GM21526 (cell line): ENCODE measurements around the gene TRIM47.
A peak's percentile ranks its signal among the peaks of the same experiment; 100 is the strongest.

Experiments used
- ATAC-seq: cut with Tn5 transposase; IDR thresholded peaks from one replicate; pipeline ENCODE4 v1.9.1; 2021; ENCODE audit warnings: moderate library complexity; ENCODE audit not compliant: unreplicated experiment, low FRiP score

The TRIM47 gene

GRCh38 chr17:75909051-75909811 is 30.9 kb upstream of the TRIM47 start:
- no peak for ATAC-seq

DNA sequence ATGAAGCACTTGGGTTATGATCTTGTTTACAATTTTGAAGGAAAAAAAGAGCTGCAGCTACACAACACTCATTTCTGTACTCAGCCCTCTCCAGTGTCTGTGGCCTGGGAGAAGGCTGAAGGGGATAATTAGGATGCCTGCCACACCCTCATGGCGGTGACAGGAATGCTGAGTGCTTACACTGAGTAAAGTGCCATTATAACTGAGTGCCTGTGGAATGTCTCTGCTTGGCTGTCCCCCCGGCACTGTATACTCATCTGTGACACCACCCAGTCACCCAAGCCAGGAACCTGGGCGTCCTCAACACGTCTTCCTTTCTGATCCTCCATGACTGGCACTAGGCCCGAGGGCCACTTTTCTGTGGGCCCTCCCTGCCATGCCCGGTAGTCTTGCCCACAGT is 29.8 kb upstream of the TRIM47 start:
- ATAC-seq, result no peak

- ATAC-seq, result no peak
Measured at GRCh38 chr17:75906143-75906884, 27.9 kb upstream of the TRIM47 start.

GRCh38 chr17:75904749-75905521 is 26.6 kb upstream of the TRIM47 start, which contains the start of gene MRPL38:
TSS of gene MRPL38 (minus strand) at chr17:75904884. CDS start at chr17:75904875, 9 bp downstream.
- peak; percentile 92 for ATAC-seq

GRCh38 chr17:75902406-75902805 is 24.0 kb upstream of the TRIM47 start:
- ATAC-seq, result no peak

DNA sequence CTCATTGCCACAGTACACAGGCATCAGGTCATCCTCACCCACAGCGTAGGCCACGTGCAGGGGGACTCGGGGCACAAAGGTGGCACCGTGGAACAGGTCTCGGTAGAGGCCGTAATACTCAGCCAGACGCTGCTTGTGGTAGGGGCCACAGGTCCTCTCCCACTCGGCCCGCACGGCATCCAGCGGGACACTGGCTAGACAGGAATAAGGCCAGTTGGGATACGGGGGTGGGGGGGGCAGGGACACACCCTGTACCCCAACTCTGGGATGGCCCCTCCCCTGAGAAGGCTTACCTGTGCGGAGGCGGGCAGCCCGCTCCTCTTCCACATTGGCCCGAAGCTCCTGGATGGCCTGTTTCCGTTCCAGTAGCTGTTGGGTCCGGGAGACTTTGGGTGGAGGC is 23.3 kb upstream of the TRIM47 start:
- ATAC-seq, result no peak

DNA sequence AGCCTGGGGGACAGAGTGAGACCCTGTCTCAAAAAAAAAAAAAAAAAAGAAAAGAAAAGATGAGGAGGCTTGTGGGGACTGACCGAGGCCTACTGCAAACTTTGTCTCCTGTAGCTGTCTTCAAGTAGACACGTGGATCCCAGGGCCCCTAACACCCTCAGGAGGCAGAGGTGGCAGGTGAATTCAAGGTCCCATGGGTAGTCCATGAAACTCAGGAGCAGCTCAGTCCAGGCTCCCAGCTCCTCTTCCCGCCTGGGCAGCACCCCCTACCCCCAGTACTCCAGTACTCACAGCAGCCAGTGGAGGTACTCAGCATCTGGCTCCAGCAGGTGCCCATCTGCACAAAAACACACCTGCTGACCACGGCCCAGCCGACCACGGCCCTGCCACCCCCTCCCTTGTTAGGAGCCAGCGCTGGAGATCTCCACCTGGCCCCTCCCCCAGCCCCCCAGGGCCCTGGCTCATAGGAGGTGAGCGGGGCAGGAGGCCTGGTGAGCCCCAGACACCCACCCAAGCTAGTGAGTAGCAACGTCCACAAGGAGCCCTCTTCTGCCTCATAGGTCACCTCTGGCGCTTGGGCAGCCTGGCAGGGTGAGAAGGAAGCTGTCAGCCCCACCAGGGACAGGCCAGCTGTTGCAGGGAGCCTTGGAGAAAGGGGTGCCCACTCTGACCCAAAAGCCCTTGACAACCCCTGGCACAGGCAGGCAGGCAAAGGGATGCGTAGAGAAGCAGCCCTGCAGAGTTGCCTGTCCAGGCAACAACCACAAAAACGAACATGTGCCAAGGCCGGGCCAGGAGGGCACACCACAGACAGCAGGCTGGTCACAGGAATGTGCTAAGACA is 22.5 kb upstream of the TRIM47 start:
- ATAC-seq, result no peak

- ATAC-seq, result no peak
Measured at GRCh38 chr17:75899767-75900468, 21.5 kb upstream of the TRIM47 start.

DNA sequence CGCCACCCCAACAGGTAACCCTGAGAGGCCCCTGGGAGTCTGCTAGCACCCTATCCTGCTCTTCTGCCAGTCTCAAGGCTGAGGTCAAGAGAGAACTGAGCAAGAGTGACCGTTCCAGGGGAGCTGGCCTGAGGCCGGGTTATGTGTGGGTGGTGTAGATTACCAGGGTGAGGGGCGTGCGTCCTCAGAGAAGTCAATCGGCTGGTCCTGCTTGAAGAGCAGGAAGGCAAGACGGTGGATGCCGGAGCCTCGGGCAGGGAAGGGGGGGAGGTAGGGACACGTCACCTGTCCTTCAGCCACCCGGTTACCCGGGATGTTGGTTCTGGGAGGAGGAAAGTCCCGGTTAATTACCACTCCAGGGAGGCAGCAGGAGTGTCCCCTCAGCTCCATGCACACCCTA is 21.0 kb upstream of the TRIM47 start:
- ATAC-seq, result no peak

GRCh38 chr17:75898791-75899190 is 20.4 kb upstream of the TRIM47 start:
- ATAC-seq, result no peak

DNA sequence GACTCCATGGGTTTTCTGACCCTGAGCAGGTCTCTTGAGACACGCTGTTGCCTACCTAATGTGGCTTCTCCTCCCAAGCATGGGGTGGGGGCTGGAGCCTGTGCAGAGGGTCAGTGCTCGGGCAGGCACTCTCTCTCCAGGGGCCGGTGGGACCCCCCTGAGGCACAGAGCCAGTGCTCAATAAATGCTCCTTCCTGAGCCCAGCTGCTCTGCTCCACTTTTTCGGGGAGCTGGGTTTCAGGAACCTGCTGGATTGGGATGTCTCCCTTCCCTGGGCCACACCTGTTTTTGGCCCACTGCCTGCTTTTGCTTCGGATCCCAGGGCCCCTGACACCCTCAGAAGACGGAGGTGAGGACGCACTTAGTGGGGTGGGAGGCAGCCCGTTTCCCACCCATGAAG is 19.7 kb upstream of the TRIM47 start:
- no peak for ATAC-seq

DNA sequence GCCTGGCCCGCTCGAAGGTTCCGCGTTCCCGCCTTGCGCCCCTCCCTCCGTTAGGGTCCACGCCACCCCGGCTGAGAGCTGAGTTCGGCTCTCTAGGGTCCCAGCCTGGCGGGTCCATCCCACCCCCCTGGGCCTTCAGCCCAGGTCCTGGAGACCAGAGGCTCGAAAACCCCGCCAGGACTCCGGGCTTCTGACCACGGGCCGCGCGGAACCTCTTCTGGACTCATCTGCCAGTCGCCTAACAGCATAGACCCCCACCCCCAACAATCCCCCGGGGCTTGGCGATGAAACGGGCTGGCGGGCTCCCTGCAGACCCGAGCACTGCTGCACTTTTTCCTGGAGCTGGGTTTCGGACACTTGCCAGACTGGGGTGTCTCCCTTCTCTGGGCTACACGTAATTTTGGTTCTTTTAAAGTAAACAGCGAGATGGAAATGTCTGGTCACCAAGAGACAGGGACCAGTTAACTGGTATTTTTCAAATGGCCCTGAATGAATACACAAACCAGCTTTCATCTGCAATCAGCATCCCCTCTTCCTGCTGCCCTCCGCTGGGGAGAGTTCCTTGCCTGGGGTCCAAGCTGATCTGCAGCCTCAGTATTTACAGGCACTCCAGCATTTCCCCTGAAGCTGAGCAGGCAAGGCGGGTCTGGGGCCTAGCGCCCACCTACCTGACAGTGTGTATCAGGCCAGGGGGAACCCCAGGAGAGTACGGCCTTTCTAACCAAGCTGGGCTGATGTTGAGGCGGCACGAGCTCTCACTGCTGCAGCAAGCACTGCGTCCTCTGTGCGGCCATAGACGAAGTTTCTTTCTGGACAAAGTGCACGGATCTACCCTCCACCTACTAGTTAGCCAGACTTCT is 19.0 kb upstream of the TRIM47 start:
- ATAC-seq, result no peak

- ATAC-seq, result peak; percentile 47
Measured at GRCh38 chr17:75896415-75897159, 18.2 kb upstream of the TRIM47 start, which contains the start of gene TRIM65. TSS of gene TRIM65 (minus strand) at chr17:75896951. CDS start at chr17:75896937, 14 bp downstream.

GRCh38 chr17:75895370-75896155 is 17.2 kb upstream of the TRIM47 start:
- ATAC-seq, result no peak

GRCh38 chr17:75894049-75894733 is 15.8 kb upstream of the TRIM47 start:
- no peak for ATAC-seq

- no peak for ATAC-seq
Measured at GRCh38 chr17:75893305-75894048, 15.1 kb upstream of the TRIM47 start.
